HCT116 (cell line): ENCODE measurements around the gene OR5W2. TPM values are rescaled to one million over a fixed set of nuclear protein-coding genes. Genes with fewer than 3 reads are reported as not detected.

Experiments
- ATAC-seq: fragments of 200-7000 bp; cut with Tn5 transposase; 2 replicates; pipeline ENCODE4 v1.9.1; 2020; ENCODE audit warnings: mild to moderate bottlenecking, moderate library complexity
- BruUV-seq: library from RNA; stranded (reverse); fragments of 400-500 nt; replicated peaks from 2 replicates; lab custom pipeline; 2021; lab: Mats Ljungman, UMichigan
- CTCF ChIA-PET: fragments of 300-600 bp; sonication (Branson Sonifier 250); formaldehyde crosslinking; loops from one replicate; lab custom pipeline; 2021; ENCODE audit warnings: antibody characterized with exemption; lab: Charles Lee
- POLR2A ChIA-PET: fragments of 300-600, 350-600 bp; sonication (Branson Sonifier 250); formaldehyde crosslinking; loops from one replicate; lab custom pipeline; 2021; ENCODE audit warnings: antibody characterized with exemption; lab: Charles Lee
- RAD21 ChIA-PET, 2 experiments: fragments of 300-600 bp; sonication (Branson Sonifier 250); formaldehyde crosslinking; loops; one replicate each; lab custom pipeline; 2023; ENCODE audit warnings: low total read pairs in 2 of 2; ENCODE audit not compliant: uncharacterized antibody in 2 of 2, unreplicated experiment in 2 of 2, low non-redundant PET in 1 of 2; lab: Charles Lee
- DNase-seq: peaks from one replicate; pipeline ENCODE4 v3.0.0-alpha.2; 2010; ENCODE audit warnings: low read depth, low spot score
- H2AFZ ChIP-seq: fragments of 200-600 bp; shearing (Covaris generic), sonication (generic); 2 replicates; pipeline ENCODE4 v1.6.1; 2017; ENCODE audit warnings: low read depth, mixed run types, mixed read lengths, antibody characterized with exemption, low read length; ENCODE audit not compliant: poor library complexity, severe bottlenecking
- H3K27ac ChIP-seq: 2 replicates; pipeline ENCODE4 v1.5.1; 2012; ENCODE audit warnings: low read depth, low read length
- H3K27me3 ChIP-seq: fragments of 200-600 bp; sonication (generic); 2 replicates; pipeline ENCODE4 v1.6.1; 2016; ENCODE audit warnings: mixed run types, low read length, mixed read lengths; ENCODE audit not compliant: insufficient read depth
- H3K36me3 ChIP-seq, 2 experiments: fragments of 200-500 bp in 1 of 2; fragments of 200-600 bp in 1 of 2; sonication (Bioruptor generic) in 1 of 2; sonication (generic) in 1 of 2; 2 replicates each; pipeline versions ENCODE4 v1.5.1 to v1.6.1; 2014 to 2016; ENCODE audit warnings: low read length in 2 of 2, inconsistent platforms in 1 of 2, mixed read lengths in 1 of 2, mixed run types in 1 of 2; ENCODE audit not compliant: insufficient read depth in 2 of 2, control insufficient read depth in 1 of 2
- H3K4me1 ChIP-seq, 2 experiments: fragments of 200-600 bp in 1 of 2; sonication (generic) in 1 of 2; 2 replicates each; pipeline versions ENCODE4 v1.5.1 to v1.6.1; 2012 to 2017; ENCODE audit warnings: low read length in 2 of 2, inconsistent platforms in 1 of 2, mild to moderate bottlenecking in 1 of 2, mixed read lengths in 1 of 2, mixed run types in 1 of 2, moderate library complexity in 1 of 2; ENCODE audit not compliant: insufficient read depth in 2 of 2, control insufficient read depth in 1 of 2
- H3K4me2 ChIP-seq: fragments of 200-600 bp; sonication (generic); 2 replicates; pipeline ENCODE4 v1.6.1; 2017; ENCODE audit warnings: mixed run types, low read length, mixed read lengths
- H3K4me3 ChIP-seq, 2 experiments: fragments of 200-600 bp in 1 of 2; sonication (generic) in 1 of 2; replicated peaks in 1 of 2; 2 replicates each; pipeline ENCODE4 v1.5.1; 2011 to 2016; ENCODE audit warnings: low read length in 2 of 2, control low read depth in 1 of 2, low read depth in 1 of 2, mild to moderate bottlenecking in 1 of 2, mixed read lengths in 1 of 2, mixed run types in 1 of 2
- H3K79me2 ChIP-seq: fragments of 200-600 bp; sonication (generic); 2 replicates; pipeline ENCODE4 v1.6.1; 2017; ENCODE audit warnings: mild to moderate bottlenecking, mixed run types, low read length, moderate library complexity, mixed read lengths; ENCODE audit not compliant: insufficient read depth
- H3K9ac ChIP-seq: fragments of 200-600 bp; sonication (generic); 2 replicates; pipeline ENCODE4 v1.6.1; 2016; ENCODE audit warnings: low read length, mixed read lengths
- H3K9me2 ChIP-seq: fragments of 200-600 bp; sonication (generic), shearing (Covaris generic); 2 replicates; pipeline ENCODE4 v1.6.1; 2017; ENCODE audit warnings: mixed run types, mild to moderate bottlenecking, moderate library complexity; ENCODE audit not compliant: insufficient read depth
- H3K9me3 ChIP-seq, 2 experiments: fragments of 200-500 bp in 1 of 2; fragments of 200-600 bp in 1 of 2; sonication (Bioruptor generic) in 1 of 2; sonication (generic) in 1 of 2; 2 replicates each; pipeline ENCODE4 v1.6.1; 2014 to 2017; ENCODE audit warnings: low read length in 2 of 2, mixed read lengths in 2 of 2, inconsistent platforms in 1 of 2, low read depth in 1 of 2, mild to moderate bottlenecking in 1 of 2, mixed run types in 1 of 2, moderate library complexity in 1 of 2; ENCODE audit not compliant: control insufficient read depth in 1 of 2, insufficient read depth in 1 of 2
- H4K20me1 ChIP-seq: fragments of 200-600 bp; sonication (generic), shearing (Covaris generic); 2 replicates; pipeline ENCODE4 v1.6.1; 2017; ENCODE audit warnings: mixed run types, mild to moderate bottlenecking, moderate library complexity; ENCODE audit not compliant: insufficient read depth
- EGR1 ChIP-seq: IDR thresholded peaks from 2 replicates; pipeline ENCODE4 v1.6.1; 2012; ENCODE audit warnings: low read depth
- EZH2phosphoT487 ChIP-seq: fragments of 200-600 bp; IDR thresholded peaks from 2 replicates; pipeline ENCODE4 v1.6.1; 2018; ENCODE audit warnings: antibody characterized with exemption, borderline replicate concordance
- POLR2A ChIP-seq: IDR thresholded peaks from 2 replicates; pipeline ENCODE4 v1.7.0; 2011; ENCODE audit warnings: borderline replicate concordance; ENCODE audit not compliant: insufficient read depth, insufficient read length; ENCODE audit errors: extremely low read depth
- RAD21 ChIP-seq: IDR thresholded peaks from 2 replicates; pipeline ENCODE4 v1.6.1; 2012; ENCODE audit warnings: low read depth, mild to moderate bottlenecking
- SIN3A ChIP-seq: IDR thresholded peaks from 2 replicates; pipeline ENCODE4 v1.6.1; 2012; ENCODE audit warnings: low read depth
- SRF ChIP-seq: IDR thresholded peaks from 2 replicates; pipeline ENCODE4 v1.6.1; 2012; ENCODE audit warnings: low read depth
- TCF7L2 ChIP-seq: IDR thresholded peaks from 2 replicates; pipeline ENCODE4 v1.7.0; 2011; ENCODE audit warnings: borderline replicate concordance, inconsistent platforms; ENCODE audit not compliant: insufficient read depth, insufficient read length; ENCODE audit errors: extremely low read depth
- ZFX ChIP-seq: fragments of 450-650 bp; IDR thresholded peaks from 2 replicates; pipeline ENCODE4 v1.6.1; 2017
- ZNF274 ChIP-seq: fragments of 200-500 bp; sonication (Bioruptor generic); IDR thresholded peaks from 2 replicates; pipeline ENCODE4 v1.6.1; 2014; ENCODE audit warnings: mild to moderate bottlenecking, low read depth, low read length, inconsistent platforms
- intact Hi-C: fragments of 100-400 bp; cut with micrococcal nuclease; formaldehyde crosslinking; loops from 2 replicates; pipeline ENCODE4 v1.10.0; 2022
- total RNA-seq: library from RNA; stranded (reverse); gene quantifications from one replicate; pipeline ENCODE4 v1.2.1, GENCODE V29; 2021; ENCODE audit not compliant: unreplicated experiment

Gene OR5W2
- total RNA-seq, 1 experiment from 2014 or later = not detected

DNA sequence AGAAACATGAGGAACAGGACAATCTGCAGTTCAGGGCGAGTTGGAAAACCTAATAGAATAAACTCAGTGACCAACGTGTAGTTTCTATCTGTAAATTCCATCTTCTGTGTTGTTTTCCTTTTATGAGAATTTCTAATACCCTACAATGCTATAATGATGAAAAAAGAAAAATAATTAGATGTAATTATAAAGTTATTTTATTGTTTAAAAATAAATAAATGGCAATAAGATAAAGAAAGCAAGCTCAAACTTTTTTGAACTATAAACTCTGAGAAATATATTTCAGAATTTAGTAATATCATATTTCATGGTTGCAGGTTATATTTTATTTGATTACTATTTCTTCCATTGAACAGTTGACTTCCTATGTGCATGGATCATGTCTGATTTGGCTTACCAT lies 21.9 kb upstream of the OR5W2 start, which contains the start of gene OR5I1:
OR5I1 (minus strand) TSS at position 101 of the 400 bp plus-strand sequence; CDS start at position 101, 0 bp downstream.
- ChIA-PET POLR2A (no interaction called here), CTCF (no interaction called here), RAD21 (no interaction called here)
- Histone ChIP-seq H3K4me2 (no peak within 1 kb of the TSS), H3K4me1 (no peaks in the 10 kb centered on the region), H4K20me1 (no peaks in the 10 kb centered on the region), H3K27ac (no peak within 1 kb of the TSS), H3K36me3 (no peaks in the 10 kb centered on the region), H3K27me3 (no peaks in the 10 kb centered on the region), H3K9me2 (no peaks in the 10 kb centered on the region), H3K9me3 (peaks cover 0 to 11% of the 10 kb centered on the region in 2 experiments; a peak in 2 of 4 replicates), H3K4me3 (no peak within 1 kb of the TSS), H3K79me2 (no peaks in the 10 kb centered on the region), H2AFZ (no peak within 1 kb of the TSS), H3K9ac (no peak within 1 kb of the TSS)
- intact Hi-C loops = no loop called here
- no peak for ATAC-seq
- BruUV-seq = no TSS peak
- no peak for DNase-seq
- TF ChIP-seq ZFX (no peak), SIN3A (no peak), TCF7L2 (no peak), ZNF274 (no peak), EGR1 (no peak), RAD21 (no peak)

DNA sequence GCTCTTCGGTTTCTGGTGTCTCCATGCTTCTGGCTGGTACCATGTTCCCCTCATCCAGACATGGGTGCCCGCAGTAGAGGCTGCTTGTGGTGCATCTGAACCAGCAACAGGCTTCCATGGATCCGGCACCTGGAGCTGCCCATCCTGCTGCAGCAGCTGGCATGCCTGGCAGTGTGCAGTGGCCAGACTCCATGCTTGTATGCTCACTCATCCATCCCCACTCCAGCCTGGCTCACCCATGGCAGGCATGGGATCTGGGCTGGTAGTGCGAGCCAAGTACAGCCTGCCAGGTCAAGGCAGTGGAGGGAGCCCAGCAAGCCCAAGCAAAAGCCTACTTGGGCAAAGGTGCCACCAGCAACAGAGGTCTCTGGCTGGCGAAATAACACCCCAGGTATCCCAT lies 6.2 kb upstream of the OR5W2 start:
- H3K79me2 ChIP-seq = no peaks in the 10 kb centered on the region

More for the DNA sequence above, 6.2 kb upstream of the OR5W2 start:
- DNase-seq = no peak
- Histone ChIP-seq H3K27ac (no peak overlapping the region), H3K9ac (no peak overlapping the region), H3K4me1 (no peaks in the 10 kb centered on the region), H4K20me1 (no peaks in the 10 kb centered on the region), H2AFZ (no peak overlapping the region), H3K27me3 (no peaks in the 10 kb centered on the region), H3K9me2 (no peaks in the 10 kb centered on the region), H3K4me3 (no peak overlapping the region), H3K36me3 (no peaks in the 10 kb centered on the region), H3K9me3 (peaks cover 0 to 11% of the 10 kb centered on the region in 2 experiments; a peak in 2 of 4 replicates), H3K4me2 (no peak overlapping the region)
- ChIA-PET RAD21 (no interaction called here), CTCF (no interaction called here), POLR2A (no interaction called here)
- intact Hi-C loops = no loop called here
- BruUV-seq = no TSS peak
- ATAC-seq = no peak
- TF ChIP-seq SRF (no peak), POLR2A (no peak), TCF7L2 (no peak), EGR1 (no peak), EZH2phosphoT487 (no peak)
